ENCODE measurements around the gene TTLL10. TPM values are rescaled to one million over a fixed set of nuclear protein-coding genes. Genes with fewer than 3 reads are reported as not detected.
A peak's percentile ranks its signal among the peaks of the same experiment; 100 is the strongest.

Gene TTLL10
- total RNA-seq, 1 donor from 2014 or later: not detected

Small RNAs within 50 kb of the gene (microRNA-seq; reads per million reads assigned to microRNA genes)
- 532 reads per million, percentile 82 among the genes with 10 or more reads in this experiment for gene MIR200A (ENCODE audit: borderline microRNAs expressed)
- 3,711 reads per million, percentile 93 among the genes with 10 or more reads in this experiment for gene MIR200B (ENCODE audit: borderline microRNAs expressed)
- 365 reads per million, percentile 77 among the genes with 10 or more reads in this experiment for gene MIR429 (ENCODE audit: borderline microRNAs expressed)

Other genes starting within 250 kb of the TTLL10 start
- gene SAMD11, start 250.0 kb upstream of the TTLL10 start, total RNA-seq: 6.0 TPM
- 54.5 TPM for gene NOC2L, start 214.6 kb upstream of the TTLL10 start, total RNA-seq
- 17.0 TPM for gene KLHL17, start 213.3 kb upstream of the TTLL10 start, total RNA-seq
- 2.1 TPM for gene PLEKHN1, start 207.4 kb upstream of the TTLL10 start, total RNA-seq
- 0.35 TPM for gene PERM1, start 191.8 kb upstream of the TTLL10 start, total RNA-seq
- gene HES4, start 173.8 kb upstream of the TTLL10 start, total RNA-seq: 26.8 TPM
- gene ISG15, start 160.4 kb upstream of the TTLL10 start, total RNA-seq: 93.6 TPM
- 135 TPM for gene AGRN, start 153.8 kb upstream of the TTLL10 start, total RNA-seq
- 0.55 TPM for gene RNF223, start 99.6 kb upstream of the TTLL10 start, total RNA-seq
- gene C1orf159, start 57.8 kb upstream of the TTLL10 start, total RNA-seq: 9.7 TPM
- 0.98 TPM for gene TNFRSF18, start 32.7 kb downstream of the TTLL10 start, total RNA-seq
- 7.7 TPM for gene TNFRSF4, start 40.3 kb downstream of the TTLL10 start, total RNA-seq
- 132 TPM for gene SDF4, start 58.1 kb downstream of the TTLL10 start, total RNA-seq
- 16.7 TPM for gene B3GALT6, start 58.4 kb downstream of the TTLL10 start, total RNA-seq
- 2.6 TPM for gene C1QTNF12, start 72.8 kb downstream of the TTLL10 start, total RNA-seq
- 52.5 TPM for gene UBE2J2, start 100.0 kb downstream of the TTLL10 start, total RNA-seq
- gene SCNN1D, start 106.6 kb downstream of the TTLL10 start, total RNA-seq: 3.6 TPM
- gene ACAP3, start 134.1 kb downstream of the TTLL10 start, total RNA-seq: 55.2 TPM
- gene PUSL1, start 134.7 kb downstream of the TTLL10 start, total RNA-seq: 14.2 TPM
- 81.9 TPM for gene INTS11, start 150.8 kb downstream of the TTLL10 start, total RNA-seq
- gene CPTP, start 150.9 kb downstream of the TTLL10 start, total RNA-seq: 20.4 TPM
- gene TAS1R3, start 157.4 kb downstream of the TTLL10 start, total RNA-seq: 0.32 TPM
- 66.0 TPM for gene DVL1, start 175.5 kb downstream of the TTLL10 start, total RNA-seq
- gene MXRA8, start 184.7 kb downstream of the TTLL10 start, total RNA-seq: 66.3 TPM
- gene AURKAIP1, start 201.3 kb downstream of the TTLL10 start, total RNA-seq: 92.1 TPM
- 165 TPM for gene CCNL2, start 225.5 kb downstream of the TTLL10 start, total RNA-seq
- gene MRPL20, start 233.4 kb downstream of the TTLL10 start, total RNA-seq: 80.7 TPM
- gene ANKRD65, start 247.4 kb downstream of the TTLL10 start, total RNA-seq: 21.5 TPM